ENCODE measurements around the gene SNTB2. TPM values are rescaled to one million over a fixed set of nuclear protein-coding genes. Genes with fewer than 3 reads are reported as not detected.

The SNTB2 gene
- total RNA-seq, 2 donors from 2014 or later, result 33.7 to 53.0 TPM

GRCh38 chr16:69316595-69317034, 129.7 kb downstream of the SNTB2 start:
- H3K36me3 ChIP-seq, result peaks cover 30 to 47% of the 10 kb centered on the region in 2 donors
- no peak for DNase-seq (ENCODE audit: low spot score)
- no peaks in the 10 kb centered on the region for H3K27me3 ChIP-seq (replicated peaks; ENCODE audit: insufficient read depth)
- no peak overlapping the region for H3K4me3 ChIP-seq
- WGBS, result 90% methylated on average over 16 of the region's 17 CpGs
- no peak for TF ChIP-seq POLR2AphosphoS5 (IDR thresholded peaks at IDR 0.05)
- TF ChIP-seq CTCF (IDR thresholded peaks at IDR 0.05), result no peak
- no peak for TF ChIP-seq POLR2A (IDR thresholded peaks at IDR 0.05)
- intact Hi-C loops (cut with DNase I), result no loop called here
- H3K9me3 ChIP-seq, result no peaks in the 10 kb centered on the region
- H3K4me1 ChIP-seq (replicated peaks), result peaks cover 4% of the 10 kb centered on the region
- H3K27ac ChIP-seq, result no peak overlapping the region

- Histone ChIP-seq H3K9me3 (no peaks in the 10 kb centered on the region), H3K27ac (no peak overlapping the region), H3K4me3 (no peak overlapping the region), H3K27me3 (replicated peaks; ENCODE audit: insufficient read depth) (no peaks in the 10 kb centered on the region), H3K4me1 (replicated peaks) (no peaks in the 10 kb centered on the region), H3K36me3 (peaks cover 35 to 57% of the 10 kb centered on the region in 2 donors)
- intact Hi-C loops (cut with DNase I), result no loop called here
- TF ChIP-seq POLR2A (IDR thresholded peaks at IDR 0.05) (no peak), CTCF (IDR thresholded peaks at IDR 0.05) (no peak), POLR2AphosphoS5 (IDR thresholded peaks at IDR 0.05) (no peak)
- WGBS, result 94% methylated on average over 30 of the region's 30 CpGs
- no peak for DNase-seq (ENCODE audit: low spot score)
Measured at GRCh38 chr16:69318177-69318910, 131.4 kb downstream of the SNTB2 start.

- Histone ChIP-seq H3K27me3 (replicated peaks; ENCODE audit: insufficient read depth) (no peaks in the 10 kb centered on the region), H3K9me3 (no peaks in the 10 kb centered on the region), H3K4me3 (no peak overlapping the region), H3K27ac (no peak overlapping the region), H3K4me1 (replicated peaks) (no peaks in the 10 kb centered on the region), H3K36me3 (peaks cover 35 to 57% of the 10 kb centered on the region in 2 donors)
- no peak for DNase-seq (ENCODE audit: low spot score)
- 84% methylated on average over 10 of the region's 10 CpGs for whole genome bisulfite sequencing
- intact Hi-C loops (cut with DNase I), result no loop called here
- TF ChIP-seq POLR2AphosphoS5 (IDR thresholded peaks at IDR 0.05) (no peak), CTCF (IDR thresholded peaks at IDR 0.05) (no peak), POLR2A (IDR thresholded peaks at IDR 0.05) (no peak)
Measured at GRCh38 chr16:69318911-69319289, 131.9 kb downstream of the SNTB2 start.

GRCh38 chr16:69319381-69319780, 132.4 kb downstream of the SNTB2 start:
- Histone ChIP-seq H3K27ac (no peak overlapping the region), H3K4me1 (replicated peaks) (no peaks in the 10 kb centered on the region), H3K27me3 (replicated peaks; ENCODE audit: insufficient read depth) (no peaks in the 10 kb centered on the region), H3K36me3 (peaks cover 35 to 57% of the 10 kb centered on the region in 2 donors), H3K9me3 (no peaks in the 10 kb centered on the region), H3K4me3 (no peak overlapping the region)
- no peak for TF ChIP-seq POLR2A (IDR thresholded peaks at IDR 0.05)
- no peak for TF ChIP-seq POLR2AphosphoS5 (IDR thresholded peaks at IDR 0.05)
- no peak for TF ChIP-seq CTCF (IDR thresholded peaks at IDR 0.05)
- 87% methylated on average over 9 of the region's 9 CpGs for WGBS
- DNase-seq (ENCODE audit: low spot score), result no peak
- intact Hi-C loops (cut with DNase I), result no loop called here

Data from prostate gland (tissue), 2 donors.